GM12878 (cell line): Measurements from ENCODE around the gene UNC119B. TPM values are rescaled to one million over a fixed set of nuclear protein-coding genes. Genes with fewer than 3 reads are reported as not detected.

ENCODE experiments used
- ATAC-seq: fragments of 200-7000 bp; cut with Tn5 transposase; 3 replicates; pipeline ENCODE4 v1.9.1; 2020; ENCODE audit warnings: mild to moderate bottlenecking, moderate library complexity
- BruUV-seq: library from RNA; stranded (reverse); fragments of 400-500 nt; replicated peaks from 2 replicates; lab custom pipeline; 2021; lab: Mats Ljungman, UMichigan
- CTCF ChIA-PET: fragments of 300-600 bp; sonication (Branson Sonifier 250); formaldehyde crosslinking; extraction: SDS; loops from one replicate; lab custom pipeline; 2021; ENCODE audit warnings: inconsistent platforms; lab: Yijun Ruan, JAX
- POLR2A ChIA-PET: fragments of 350-600 bp; formaldehyde crosslinking; extraction: SDS; loops from one replicate; lab custom pipeline; 2021; ENCODE audit warnings: inconsistent platforms; lab: Charles Lee
- RAD21 ChIA-PET: fragments of 300-600 bp; sonication (Branson Sonifier 250); formaldehyde crosslinking; loops from one replicate; lab custom pipeline; 2023; ENCODE audit warnings: antibody characterized with exemption; ENCODE audit not compliant: unreplicated experiment; lab: Charles Lee
- SMC1A ChIA-PET: fragments of 300-600 bp; sonication (Branson Sonifier 250); formaldehyde crosslinking; loops from one replicate; lab custom pipeline; 2023; ENCODE audit not compliant: unreplicated experiment, uncharacterized antibody; lab: Charles Lee
- DNase-seq: peaks from one replicate; pipeline ENCODE4 v3.0.0-alpha.2; 2011; ENCODE audit warnings: low read depth, low spot score
- FAIRE-seq: peaks from 3 replicates; lab custom pipeline; 2011; peaks lifted over from hg19 to GRCh38; lab: Jason Lieb, UNC
- H2AFZ ChIP-seq: 2 replicates; pipeline ENCODE4 v1.6.0; 2011; ENCODE audit warnings: low read depth, low read length, control low read depth; ENCODE audit not compliant: control insufficient read depth
- H3K27ac ChIP-seq: 2 replicates; pipeline ENCODE4 v1.5.1; 2011; ENCODE audit warnings: control low read depth; ENCODE audit not compliant: control insufficient read depth, insufficient read depth
- H3K27me3 ChIP-seq, 2 experiments: replicated peaks in 1 of 2; 2 replicates each; pipeline versions ENCODE4 v1.6.0 to v1.6.1; 2011; ENCODE audit warnings: low read length in 1 of 2; ENCODE audit not compliant: control insufficient read depth in 2 of 2, insufficient read depth in 2 of 2
- H3K36me3 ChIP-seq, 2 experiments: 2 replicates each; pipeline ENCODE4 v1.5.1; 2011; ENCODE audit warnings: low read length in 1 of 2; ENCODE audit not compliant: control insufficient read depth in 2 of 2, insufficient read depth in 2 of 2
- H3K4me1 ChIP-seq: 2 replicates; pipeline ENCODE4 v1.6.1; 2011; ENCODE audit warnings: mild to moderate bottlenecking, low read length, moderate library complexity, mixed read lengths; ENCODE audit not compliant: control insufficient read depth, insufficient read depth
- H3K4me2 ChIP-seq: 2 replicates; pipeline ENCODE4 v1.6.0; 2011; ENCODE audit warnings: control low read depth; ENCODE audit not compliant: control insufficient read depth, insufficient read depth
- H3K4me3 ChIP-seq: fragments of 200-600 bp; sonication (generic); 2 replicates; pipeline ENCODE4 v1.5.1; 2016
- H3K79me2 ChIP-seq: 2 replicates; pipeline ENCODE4 v1.6.0; 2011; ENCODE audit warnings: low read length; ENCODE audit not compliant: control insufficient read depth, insufficient read depth
- H3K9ac ChIP-seq: 2 replicates; pipeline ENCODE4 v1.8.0; 2011; ENCODE audit warnings: low read length, control low read depth, mixed read lengths; ENCODE audit not compliant: control insufficient read depth, insufficient read depth
- H3K9me3 ChIP-seq: replicated peaks from 3 replicates; pipeline ENCODE4 v1.5.1; 2011; ENCODE audit warnings: mild to moderate bottlenecking, low read length; ENCODE audit not compliant: control insufficient read depth, insufficient read depth
- H4K20me1 ChIP-seq: 2 replicates; pipeline ENCODE4 v1.6.0; 2011; ENCODE audit not compliant: control insufficient read depth, insufficient read depth
- BCL11A ChIP-seq: IDR thresholded peaks from 2 replicates; pipeline ENCODE4 v1.6.1; 2011; ENCODE audit warnings: low read depth, low read length
- BMI1 ChIP-seq: fragments of 450-650 bp; IDR thresholded peaks from 2 replicates; pipeline ENCODE4 v1.6.1; 2016; ENCODE audit warnings: mild to moderate bottlenecking, moderate library complexity, borderline replicate concordance
- JUND ChIP-seq: IDR thresholded peaks from 2 replicates; pipeline ENCODE4 v1.6.1; 2012; ENCODE audit warnings: low read depth, mild to moderate bottlenecking, low read length, improper control_type of control experiment, moderate library complexity
- MTA2 ChIP-seq: fragments of 450-650 bp; IDR thresholded peaks from 2 replicates; pipeline ENCODE4 v1.6.1; 2016; ENCODE audit warnings: low read depth, mild to moderate bottlenecking, moderate library complexity
- MTA3 ChIP-seq: IDR thresholded peaks from 2 replicates; pipeline ENCODE4 v1.6.1; 2012; ENCODE audit warnings: low read length, inconsistent platforms, borderline replicate concordance
- RAD21 ChIP-seq: IDR thresholded peaks from 2 replicates; pipeline ENCODE4 v1.6.1; 2011; ENCODE audit warnings: mild to moderate bottlenecking, low read depth, low read length, moderate library complexity; ENCODE audit not compliant: insufficient read depth
- RFX5 ChIP-seq: IDR thresholded peaks from 2 replicates; pipeline ENCODE4 v1.6.1; 2011; ENCODE audit warnings: low read depth, low read length, improper control_type of control experiment
- SRF ChIP-seq, 2 experiments: IDR thresholded peaks; 2 replicates each; pipeline ENCODE4 v1.6.1; 2011; ENCODE audit warnings: low read depth in 2 of 2, low read length in 2 of 2, mild to moderate bottlenecking in 1 of 2, moderate library complexity in 1 of 2
- WRNIP1 ChIP-seq: IDR thresholded peaks from 2 replicates; pipeline ENCODE4 v1.6.1; 2011; ENCODE audit warnings: low read depth, low read length, improper control_type of control experiment, borderline replicate concordance
- ZBTB11 ChIP-seq: fragments of 450-650 bp; formaldehyde crosslinking; IDR thresholded peaks from 2 replicates; pipeline ENCODE4 v1.5.0; 2022; ENCODE audit warnings: mild to moderate bottlenecking, missing genetic modification characterization
- ZBTB40 ChIP-seq: fragments of 450-650 bp; IDR thresholded peaks from 2 replicates; pipeline ENCODE4 v1.6.1; 2016; ENCODE audit warnings: mild to moderate bottlenecking, moderate library complexity, borderline replicate concordance
- ZNF622 ChIP-seq: fragments of 450-650 bp; IDR thresholded peaks from 2 replicates; pipeline ENCODE4 v1.6.1; 2017; ENCODE audit warnings: mild to moderate bottlenecking, inconsistent platforms
- WGBS: methylation state at CpG from one replicate; pipeline ENCODE4 v1.1.6; 2016; ENCODE audit warnings: low lambda C conversion rate; ENCODE audit not compliant: insufficient replicate concordance, insufficient coverage; ENCODE audit errors: missing lambda C conversion rate; 5-methylcytosine and 5-hydroxymethylcytosine counted together
- in situ Hi-C: fragments of 300-500 bp; cut with MboI; formaldehyde crosslinking; loops from 9 replicates; pipeline ENCODE4 v1.14.3; 2018; ENCODE audit warnings: mixed read lengths
- intact Hi-C: fragments of 100-400 bp; cut with micrococcal nuclease; formaldehyde crosslinking; loops from one replicate; pipeline ENCODE4 v1.14.2; 2022; ENCODE audit not compliant: unreplicated experiment
- polyA plus RNA-seq, 11 experiments: library from polyadenylated mRNA; depleted of rRNA in 4 of 11; unstranded in 6 of 11; stranded (reverse) in 5 of 11; fragments of >200 nt; fragmentation: Nextera tagmentation in 4 of 11; fragmentation: Illumina TruSeq in 1 of 11; extraction: Ambion mirVana in 4 of 11; extraction: Trizol in 1 of 11; gene quantifications; 1 replicate in 1 of 11; 2 replicates in 10 of 11; pipeline versions ENCODE4 v1.2.1 to v1.2.3, GENCODE V29; 2011 to 2016; ENCODE audit warnings: inconsistent platforms in 2 of 11, missing spikeins in 2 of 11, low read depth in 1 of 11
- total RNA-seq, 4 experiments: library from RNA; depleted of rRNA in 3 of 4; stranded (reverse); fragments of >200 nt in 3 of 4; fragmentation: Illumina TruSeq in 1 of 4; extraction: Trizol in 1 of 4; gene quantifications; 2 replicates each; pipeline versions ENCODE4 v1.2.1 to v1.2.3, GENCODE V29; 2013 to 2021
- TF ChIP-seq, protein P1 (sequence below): fragments of 450-650 bp; IDR thresholded peaks from 2 replicates; pipeline ENCODE4 v1.6.1; 2016; ENCODE audit warnings: mild to moderate bottlenecking

The UNC119B gene
- total and polyA plus RNA-seq, 10 of the 15 experiments (the other 5 are each of a cell fraction or from before 2014, with no cell fraction given): 4.3 to 31.5 (median 10.5) TPM

DNA sequence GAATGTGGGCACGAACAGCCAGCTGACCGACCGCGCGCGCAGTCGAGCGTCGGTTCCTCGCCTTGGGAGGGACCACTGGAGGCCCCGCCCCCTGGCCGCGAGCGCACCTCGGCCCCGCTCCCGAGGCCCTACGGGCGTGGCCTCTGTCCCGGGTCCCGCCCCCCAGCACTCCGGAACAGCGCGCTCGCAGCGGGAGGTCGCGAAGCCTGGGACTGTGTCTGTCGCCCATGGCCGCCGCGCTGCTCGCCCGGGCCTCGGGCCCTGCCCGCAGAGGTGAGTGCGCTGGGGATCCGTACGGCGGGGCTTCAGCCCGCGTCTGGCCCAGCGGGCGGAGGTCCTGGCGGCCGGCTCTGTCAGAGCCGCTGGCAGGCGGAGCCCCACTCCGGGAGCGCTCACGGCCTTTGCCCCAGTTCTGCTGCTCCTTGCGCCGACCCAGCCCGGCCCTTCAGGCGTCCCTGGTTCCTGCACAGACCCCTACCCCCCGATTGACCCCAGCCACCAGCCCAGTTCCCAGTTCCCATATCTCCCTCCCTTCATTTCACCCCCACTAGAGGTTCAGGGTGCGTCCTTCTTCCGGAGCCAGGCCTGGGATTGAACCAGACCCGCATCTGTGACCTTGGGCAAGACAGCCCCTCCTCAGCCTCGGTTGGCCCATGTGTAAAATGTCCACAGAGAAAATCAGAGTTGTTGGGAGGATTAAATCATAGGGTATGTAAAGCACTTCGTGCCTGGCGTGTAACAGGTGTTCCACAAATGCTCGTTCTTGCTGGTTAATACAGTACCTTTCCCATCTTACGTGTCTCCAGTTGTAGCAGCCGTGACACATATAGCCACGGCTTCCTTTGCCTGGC, 15.6 kb downstream of the UNC119B start, which contains the start of gene ACADS:
TSS of gene ACADS (plus strand) at position 168 of the 851 bp plus-strand sequence. CDS start at position 228, 60 bp downstream.
- H3K36me3 ChIP-seq: peaks cover 3 to 6% of the 10 kb centered on the region in 2 experiments; a peak in 3 of 4 replicates
- no peaks in the 10 kb centered on the region for H4K20me1 ChIP-seq
- H2AFZ ChIP-seq: peak within 1 kb of the TSS; percentile 88
- H3K27ac ChIP-seq: peak within 1 kb of the TSS; percentile 46
- H3K27me3 ChIP-seq: no peaks in the 10 kb centered on the region
- CTCF ChIA-PET: interaction anchor here (0.9 to 1.5 kb wide), 5 partner anchors 74 to 248 kb away, joined by 4 to 10 read pairs (median 7); partner anchors contain the start of gene POP5
- whole genome bisulfite sequencing: 17% methylated on average over 56 of the region's 66 CpGs
- H3K9ac ChIP-seq: peak within 1 kb of the TSS; percentile 65
- peak; percentile 100 for ATAC-seq
- peak within 1 kb of the TSS; percentile 59 for H3K4me3 ChIP-seq
- intact Hi-C loops: no loop called here
- FAIRE-seq: peak; percentile 80
- RAD21 ChIA-PET: interaction anchor here (0.6 to 1.5 kb wide), 6 partner anchors 15 to 334 kb away, joined by 3 to 7 read pairs (median 4); partner anchors contain the start of genes POP5 and UNC119B
- in situ Hi-C loops: no loop called here
- H3K9me3 ChIP-seq: no peaks in the 10 kb centered on the region
- POLR2A ChIA-PET: interaction anchor here (0.5 kb wide), 2 partner anchors 18 to 21 kb away, joined by 3 to 4 read pairs; no protein-coding TSS in a partner anchor
- peaks cover 22% of the 10 kb centered on the region for H3K4me1 ChIP-seq
- peak; percentile 40 for DNase-seq
- SMC1A ChIA-PET: interaction anchor here (0.6 to 1.4 kb wide), 7 partner anchors 22 to 246 kb away, joined by 3 to 8 read pairs (median 3); partner anchors contain the start of gene POP5
- H3K4me2 ChIP-seq: peak within 1 kb of the TSS; percentile 53
- no peaks in the 10 kb centered on the region; the same call in 1 of the 2 replicates for H3K79me2 ChIP-seq
- no TSS peak for BruUV-seq
- TF ChIP-seq ZBTB11 (no peak), BMI1 (no peak), ZBTB40 (no peak; the same call in 1 of the 2 replicates), SRF (IDR thresholded peaks at IDR 0.05; ENCODE audit: low read depth in 2 of 2, low read length in 2 of 2) (no peak), MTA3 (no peak), WRNIP1 (no peak), MTA2 (no peak), BCL11A (no peak), ZNF622 (no peak), RAD21 (no peak), RFX5 (no peak), JUND (no peak)
- TF ChIP-seq, protein P1, sequence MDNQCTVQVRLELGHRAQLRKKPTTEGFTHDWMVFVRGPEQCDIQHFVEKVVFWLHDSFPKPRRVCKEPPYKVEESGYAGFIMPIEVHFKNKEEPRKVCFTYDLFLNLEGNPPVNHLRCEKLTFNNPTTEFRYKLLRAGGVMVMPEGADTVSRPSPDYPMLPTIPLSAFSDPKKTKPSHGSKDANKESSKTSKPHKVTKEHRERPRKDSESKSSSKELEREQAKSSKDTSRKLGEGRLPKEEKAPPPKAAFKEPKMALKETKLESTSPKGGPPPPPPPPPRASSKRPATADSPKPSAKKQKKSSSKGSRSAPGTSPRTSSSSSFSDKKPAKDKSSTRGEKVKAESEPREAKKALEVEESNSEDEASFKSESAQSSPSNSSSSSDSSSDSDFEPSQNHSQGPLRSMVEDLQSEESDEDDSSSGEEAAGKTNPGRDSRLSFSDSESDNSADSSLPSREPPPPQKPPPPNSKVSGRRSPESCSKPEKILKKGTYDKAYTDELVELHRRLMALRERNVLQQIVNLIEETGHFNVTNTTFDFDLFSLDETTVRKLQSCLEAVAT: peak; percentile 34; the same call in 1 of the 2 replicates
